ENCODE data around the gene RHBDD3. TPM values are rescaled to one million over a fixed set of nuclear protein-coding genes. Genes with fewer than 3 reads are reported as not detected.

The RHBDD3 gene
- total and polyA plus RNA-seq, 2 of the 8 experiments (the other 6 are each of a cell fraction or from before 2014, with no cell fraction given) = 72.1 to 117 TPM

- TF ChIP-seq KDM4A (IDR thresholded peaks at IDR 0.05; ENCODE audit: low read depth, low read length, severe bottlenecking) = no peak
- no peak for TF ChIP-seq BRCA1 (IDR thresholded peaks at IDR 0.05; ENCODE audit: low read depth, low read length)
Measured at GRCh38 chr22:29257751-29258181, 10.0 kb downstream of the RHBDD3 start (continued).
